Thyroid gland (tissue), 4 donors: ENCODE measurements around the gene SOAT2.

ENCODE experiments used
- CTCF ChIP-seq, 6 experiments: fragments of 200-600 bp in 3 of 6; fragments of 450-650 bp in 3 of 6; sonication (generic) in 3 of 6; IDR thresholded peaks; one replicate each; pipeline ENCODE4 v1.5.1; 2016 to 2019; ENCODE audit warnings: antibody characterized with exemption in 6 of 6, mild to moderate bottlenecking in 2 of 6, inconsistent platforms in 1 of 6, moderate library complexity in 1 of 6
- POLR2A ChIP-seq, 2 donors: fragments of 450-650 bp; IDR thresholded peaks; one replicate each; pipeline ENCODE4 v1.6.1; 2017; ENCODE audit warnings: antibody characterized with exemption in 2 of 2, mild to moderate bottlenecking in 2 of 2, moderate library complexity in 1 of 2

GRCh38 chr12:53077030-53077429 lies 26.3 kb upstream of the SOAT2 start:
- TF ChIP-seq CTCF (IDR thresholded peaks at IDR 0.05) (no peak), POLR2A (IDR thresholded peaks at IDR 0.05) (no peak)
